Hematopoietic multipotent progenitor cell treated with erythropoietin and hydrocortisone succinate and interleukin-3 and kit ligand, for 17 days (in vitro differentiated cells): Measurements from ENCODE around the gene DNAI1.
A peak's percentile ranks its signal among the peaks of the same experiment; 100 is the strongest.
"Not testable (repeated sequence)": the region's sequence is repeated elsewhere in the genome, so short reads cannot be mapped to it uniquely, and the experiment has no call there.

ENCODE experiments used
- DNase-seq: peaks from one replicate; pipeline ENCODE4 v3.0.0-alpha.2; 2015; ENCODE audit warnings: low spot score

The DNAI1 gene

GRCh38 chr9:34458013-34458958 lies at the start of gene DNAI1, which contains the start of gene FAM219A:
TSS of gene DNAI1 (plus strand) at chr9:34458805. CDS start at chr9:34459006, 201 bp downstream.
TSS of gene FAM219A (minus strand) at chr9:34458570. CDS start at chr9:34458263, 307 bp downstream.
- peak; percentile 98 for DNase-seq

DNA sequence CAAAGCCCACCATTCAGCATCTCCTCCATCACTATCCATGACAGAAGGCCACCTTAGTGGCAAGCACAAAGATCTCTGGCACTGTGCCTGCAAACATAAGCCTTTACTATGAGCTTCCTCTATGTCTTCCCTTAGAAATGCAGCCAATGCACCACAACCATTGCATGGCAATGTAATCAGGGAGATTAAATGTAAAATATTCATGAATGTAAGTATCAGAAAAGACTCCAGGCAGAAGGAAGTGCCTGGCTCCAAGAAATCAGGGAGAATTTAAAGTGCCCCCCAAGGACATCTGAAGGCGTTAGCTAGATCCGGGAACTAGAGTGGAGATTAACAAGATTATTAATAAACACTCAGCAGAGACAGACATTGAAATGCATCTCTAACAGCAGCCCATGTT lies 49.5 kb upstream of the DNAI1 start:
- DNase-seq: no peak

- no peak for DNase-seq
Measured at GRCh38 chr9:34412336-34412735, 46.3 kb upstream of the DNAI1 start.

- no peak for DNase-seq
Measured at GRCh38 chr9:34413231-34413852, 45.3 kb upstream of the DNAI1 start.

- DNase-seq: no peak
Measured at GRCh38 chr9:34417734-34418133, 40.9 kb upstream of the DNAI1 start.

- DNase-seq: no peak
Measured at GRCh38 chr9:34419716-34420504, 38.7 kb upstream of the DNAI1 start.

DNA sequence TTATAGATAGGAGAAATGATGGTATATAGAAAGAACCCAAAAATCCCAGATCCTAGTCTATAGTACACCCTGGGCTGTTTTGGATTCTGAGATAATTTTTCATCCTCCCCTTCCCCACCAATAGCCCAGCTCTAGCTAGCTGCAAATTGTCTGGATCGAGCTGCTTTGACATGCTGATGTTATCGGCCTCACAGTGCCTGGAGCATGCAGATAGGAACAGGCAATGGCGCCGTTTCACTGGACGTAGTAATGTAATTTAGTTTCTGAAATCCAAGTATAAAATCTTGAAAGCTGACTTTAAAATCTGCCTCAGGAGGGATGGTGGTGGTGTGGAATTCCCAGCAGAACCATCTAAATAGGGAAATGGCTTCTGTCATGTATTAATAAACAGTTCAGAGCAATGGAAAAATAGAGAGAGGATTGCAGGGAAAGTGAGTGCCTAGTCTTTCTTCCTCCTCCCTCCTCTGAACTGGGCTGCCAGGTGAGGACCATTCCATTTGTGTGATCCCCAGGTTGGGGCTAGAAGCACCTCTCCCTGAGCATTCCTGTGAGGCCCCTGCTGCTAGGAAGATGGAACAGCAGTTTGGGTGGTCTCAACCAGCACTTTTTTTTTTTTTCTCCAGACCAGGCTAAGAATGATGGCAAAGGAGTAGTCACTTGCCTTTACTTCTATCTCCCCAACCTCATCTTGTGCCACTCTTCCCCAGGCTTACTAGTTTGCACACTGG lies 32.1 kb upstream of the DNAI1 start:
- no peak for DNase-seq

- DNase-seq: no peak
Measured at GRCh38 chr9:34428325-34428958, 30.2 kb upstream of the DNAI1 start.

DNA sequence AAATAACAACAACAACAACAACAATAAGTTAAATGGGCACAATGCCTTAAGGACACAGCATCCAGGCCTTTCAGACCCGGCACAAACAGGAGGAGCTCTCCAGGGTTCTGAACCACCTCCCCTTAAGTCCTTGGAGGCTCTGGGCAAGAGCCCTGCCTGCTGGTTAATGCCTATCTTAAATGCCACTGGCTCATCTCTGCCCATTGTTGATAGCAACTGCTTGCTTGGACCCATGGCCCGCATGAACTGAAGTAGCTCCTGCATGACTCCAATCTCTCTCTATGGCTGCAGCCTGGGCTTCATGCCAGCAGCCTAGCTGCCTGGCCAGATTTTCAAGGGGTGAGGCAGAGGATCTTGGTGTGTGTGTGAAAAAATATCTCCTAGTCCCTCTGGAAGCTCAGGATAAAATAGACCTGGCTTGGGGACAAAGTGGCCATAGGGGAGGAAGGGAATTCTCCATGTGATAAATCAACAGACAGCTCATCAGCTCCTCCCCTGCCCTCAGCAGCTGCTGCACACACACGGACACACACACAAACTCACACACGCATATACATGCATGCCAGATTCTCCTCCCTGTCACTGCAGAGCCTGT lies 27.7 kb upstream of the DNAI1 start:
- no peak for DNase-seq

DNA sequence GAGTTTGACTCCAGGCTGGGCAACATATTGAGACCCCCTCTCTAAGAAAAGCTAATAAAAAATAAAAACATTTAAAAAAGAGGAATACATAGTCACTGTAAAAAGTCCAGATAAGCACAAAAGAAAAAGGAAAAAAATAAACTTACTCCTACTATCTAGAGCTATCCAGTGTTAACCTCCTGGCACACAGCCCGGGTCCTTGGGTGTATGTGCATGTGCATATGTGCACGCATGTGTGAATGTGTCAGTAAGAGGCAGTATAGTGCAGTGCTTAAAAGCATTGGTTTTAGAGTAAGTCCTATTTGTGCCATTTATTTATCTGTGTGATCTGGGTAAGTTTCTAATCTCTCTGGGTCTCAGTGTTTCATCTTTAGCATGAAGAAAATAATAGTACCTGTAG lies 26.9 kb upstream of the DNAI1 start:
- DNase-seq: no peak

DNA sequence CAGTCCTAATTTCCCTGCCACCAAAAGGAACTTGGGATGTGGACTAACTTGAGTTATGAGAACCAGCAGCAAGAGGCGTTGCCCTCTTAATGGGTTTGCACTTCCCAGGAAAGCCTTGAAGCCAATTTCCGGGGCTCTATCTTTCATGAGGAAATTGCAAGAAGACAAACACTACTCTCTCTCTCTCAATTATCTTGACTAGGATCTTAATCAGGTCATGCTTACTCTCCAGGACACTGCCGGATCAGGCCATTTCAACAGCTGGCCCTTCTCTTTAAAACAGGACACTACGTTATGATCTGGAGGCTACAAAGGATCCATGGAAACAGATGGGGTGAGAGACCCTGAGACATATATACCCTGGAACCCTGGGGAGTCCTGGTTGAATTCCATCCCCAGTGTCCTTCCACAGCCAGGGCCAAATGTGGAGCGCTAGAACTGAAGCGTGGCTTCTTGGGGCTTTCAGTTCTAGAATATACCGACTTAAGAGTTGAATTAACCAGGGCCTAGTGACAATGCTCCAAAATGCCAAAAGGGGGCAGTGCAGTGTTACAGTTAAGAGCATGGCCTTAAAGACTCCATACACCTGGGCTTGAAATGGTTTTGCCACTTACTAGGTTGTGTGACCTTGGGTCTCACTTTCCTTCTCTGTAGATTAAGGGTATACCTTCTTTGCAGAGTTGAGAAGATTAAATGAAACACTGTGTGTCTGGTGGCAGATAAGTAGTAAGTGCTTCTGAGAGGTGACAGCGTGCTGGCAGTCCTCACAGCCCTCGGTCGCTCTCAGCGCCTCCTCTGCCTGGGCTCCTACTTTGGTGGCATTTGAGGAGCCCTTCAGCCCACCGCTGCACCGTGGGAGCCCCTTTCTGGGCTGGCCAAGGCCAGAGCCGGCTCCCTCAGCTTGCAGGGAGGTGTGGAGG lies 21.3 kb upstream of the DNAI1 start:
- DNase-seq: peak; percentile 83

DNA sequence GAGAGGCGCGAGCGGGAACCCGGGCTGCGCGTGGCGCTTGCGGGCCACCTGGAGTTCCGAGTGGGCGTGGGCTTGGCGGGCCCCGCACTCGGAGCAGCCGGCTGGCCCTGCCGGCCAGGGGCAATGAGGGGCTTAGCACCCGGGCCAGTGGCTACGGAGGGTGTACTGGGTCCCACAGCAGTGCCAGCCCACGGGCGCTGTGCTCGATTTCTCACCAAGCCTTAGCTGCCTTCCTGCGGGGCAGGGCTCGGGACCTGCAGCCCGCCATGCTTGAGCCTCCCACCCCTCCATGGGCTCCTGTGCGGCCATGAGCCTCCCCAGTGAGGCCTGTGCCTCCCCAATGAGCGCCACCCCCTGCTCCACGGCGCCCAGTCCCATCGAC lies 20.7 kb upstream of the DNAI1 start:
- DNase-seq: not testable (repeated sequence)

DNA sequence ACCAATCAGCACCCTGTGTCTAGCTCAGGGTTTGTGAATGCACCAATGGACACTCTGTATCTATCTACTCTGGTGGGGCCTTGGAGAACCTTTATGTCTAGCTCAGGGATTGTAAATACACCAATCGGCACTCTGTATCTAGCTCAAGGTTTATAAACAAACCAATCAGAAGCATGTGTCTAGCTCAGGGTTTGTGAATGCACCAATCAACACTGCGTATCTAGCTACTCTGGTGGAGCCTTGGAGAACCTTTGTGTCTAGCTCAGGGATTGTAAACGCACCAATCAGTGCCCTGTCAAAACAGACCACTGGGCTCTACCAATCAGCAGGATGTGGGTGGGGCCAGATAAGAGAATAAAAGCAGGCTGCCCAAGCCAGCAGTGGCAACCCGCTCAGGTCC lies 20.1 kb upstream of the DNAI1 start:
- not testable (repeated sequence) for DNase-seq

DNA sequence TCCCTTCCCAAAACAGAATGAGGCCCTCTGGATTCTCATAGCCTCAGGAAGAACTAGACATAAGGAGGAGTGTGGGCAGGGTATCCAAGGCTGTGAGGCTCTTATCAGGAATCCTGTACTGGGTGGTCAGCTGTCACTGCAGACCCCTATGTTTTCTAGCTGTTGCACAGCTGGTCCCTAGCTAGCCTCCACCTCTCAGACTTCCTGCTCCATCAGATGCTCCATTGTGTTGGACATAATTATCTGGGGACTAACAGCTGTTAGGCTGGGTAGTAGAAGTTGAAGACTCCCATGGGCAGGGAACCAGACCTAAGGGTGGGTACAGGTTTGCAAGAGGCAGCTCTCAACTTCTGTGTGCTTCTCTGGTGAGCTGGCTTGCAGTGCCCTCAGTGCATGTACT lies 18.6 kb upstream of the DNAI1 start:
- no peak for DNase-seq

- DNase-seq: no peak
Measured at GRCh38 chr9:34442770-34443169, 15.8 kb upstream of the DNAI1 start.

DNA sequence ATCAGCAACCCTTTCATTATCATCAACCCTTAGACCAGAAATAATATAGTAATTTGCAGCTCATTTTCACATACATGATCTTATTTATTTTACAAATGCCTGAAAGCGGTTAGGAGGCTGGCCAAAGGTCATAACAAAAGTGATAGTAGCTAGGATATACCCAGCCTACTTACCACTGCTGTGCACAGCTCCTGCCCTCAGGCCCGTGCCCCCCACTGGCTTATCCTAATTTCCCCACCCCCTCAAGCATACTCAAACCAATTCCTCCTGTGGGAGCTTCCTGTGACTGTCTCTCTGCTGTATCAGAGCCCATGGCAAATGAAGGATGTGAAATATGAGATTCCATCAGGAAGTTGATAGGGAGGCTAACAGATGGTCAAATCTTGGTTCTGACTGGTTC lies 15.1 kb upstream of the DNAI1 start:
- DNase-seq: no peak

DNA sequence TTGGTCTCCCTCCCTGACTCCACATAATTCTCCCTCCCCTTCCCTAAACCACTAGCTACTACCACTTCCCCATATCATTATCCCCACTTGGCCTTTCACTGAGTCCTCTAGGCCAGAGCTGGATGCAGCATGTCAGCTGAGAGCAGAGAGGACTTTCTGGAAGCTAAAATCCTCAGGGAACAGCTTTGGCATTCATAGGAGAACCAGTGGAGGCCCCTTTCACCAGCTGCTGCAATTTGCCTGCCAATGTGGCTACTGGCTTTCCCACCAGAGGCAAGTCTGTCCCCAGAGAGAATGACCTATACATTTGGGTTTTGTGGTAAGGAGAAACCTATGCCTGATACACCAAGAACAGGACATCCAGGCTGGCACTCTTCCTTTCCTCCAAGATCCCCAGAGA lies 14.6 kb upstream of the DNAI1 start:
- no peak for DNase-seq

DNA sequence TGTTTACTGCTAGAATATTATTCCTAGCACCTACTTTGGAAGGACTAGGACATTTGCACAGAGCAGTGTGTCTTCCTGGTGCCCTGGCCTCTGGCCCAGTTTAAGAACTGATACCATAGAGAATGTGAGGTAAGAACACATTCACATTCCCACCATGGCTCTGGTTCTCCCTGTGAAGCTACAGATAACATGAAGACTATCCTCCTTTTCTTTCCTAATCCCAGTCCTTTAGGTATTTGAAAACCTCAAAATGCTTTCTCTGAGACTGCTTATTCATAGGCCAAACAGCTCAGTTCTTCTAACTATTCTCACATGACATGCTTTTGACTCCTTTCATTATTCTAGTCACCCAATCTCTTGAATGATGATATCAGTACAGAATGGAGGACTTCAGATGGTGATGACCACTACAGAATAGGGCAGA lies 12.1 kb upstream of the DNAI1 start:
- DNase-seq: no peak

DNA sequence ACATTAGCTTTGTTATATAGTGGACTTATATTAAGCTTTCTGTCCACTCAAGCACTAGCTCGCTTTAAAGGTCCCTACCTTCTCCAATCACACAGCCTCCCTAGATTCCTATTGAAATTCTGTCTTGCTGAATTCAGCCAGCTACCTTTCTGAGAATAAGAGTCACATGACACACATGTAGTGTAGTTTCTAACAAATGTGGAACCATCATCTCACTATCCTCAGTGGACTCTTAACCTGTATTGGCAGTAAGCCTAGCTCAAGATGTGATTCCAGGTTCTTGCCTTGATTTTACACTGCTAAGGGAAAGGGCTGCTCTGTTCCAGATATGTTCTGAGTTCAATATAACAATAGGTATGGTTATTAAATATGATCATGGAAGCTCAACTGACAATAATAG lies 11.7 kb upstream of the DNAI1 start:
- no peak for DNase-seq

DNA sequence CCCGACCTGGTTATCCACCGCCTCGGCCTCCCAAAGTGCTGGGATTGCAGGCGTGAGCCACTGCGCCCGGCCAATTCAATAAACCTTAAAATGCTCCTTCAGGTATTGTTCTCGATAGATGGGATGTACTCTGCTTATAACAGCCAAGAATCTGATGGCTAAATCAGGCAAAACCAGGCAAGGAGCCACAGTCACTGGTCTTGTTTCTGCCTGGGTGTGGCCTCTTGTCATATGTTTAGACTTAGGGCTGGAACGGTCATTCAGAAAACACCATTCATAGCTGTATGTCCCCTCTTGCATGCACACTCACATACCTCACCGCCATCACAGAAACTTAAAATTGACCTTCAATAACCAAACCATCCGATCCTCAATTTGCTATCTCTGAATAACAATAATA lies 8.0 kb upstream of the DNAI1 start:
- DNase-seq: no peak
